GM10266 (cell line): ENCODE data around the gene PSRC1.

Experiments used
- DNase-seq: peaks from one replicate; pipeline ENCODE4 v3.0.0; 2012; ENCODE audit errors: extremely low spot score
- TF ChIP-seq, protein P1 (sequence below): IDR thresholded peaks from 2 replicates; pipeline ENCODE4 v1.5.1; 2012; ENCODE audit warnings: mild to moderate bottlenecking, low read depth; ENCODE audit not compliant: control insufficient read depth, insufficient read depth; ENCODE audit errors: missing control alignments

Gene PSRC1

DNA sequence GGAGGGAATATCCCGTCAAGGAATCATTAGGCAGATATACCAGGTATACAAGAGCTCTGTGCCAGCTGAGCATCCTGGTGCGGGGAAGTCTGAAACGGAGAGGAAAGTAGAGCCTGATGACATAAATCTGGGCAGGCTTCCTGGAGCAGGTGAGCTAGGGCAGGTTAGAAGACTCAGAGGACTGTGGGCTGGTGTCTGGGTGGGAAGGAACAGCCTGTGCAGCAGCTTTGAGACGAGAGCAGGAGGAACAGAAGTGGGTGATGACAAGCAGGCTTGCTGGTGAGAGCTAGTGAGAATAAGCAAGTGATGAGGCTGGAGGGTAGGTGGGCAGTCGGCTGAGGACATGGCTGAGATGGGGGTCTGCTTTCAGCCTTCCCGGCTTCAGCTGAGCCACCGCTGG lies 26.9 kb downstream of the PSRC1 start:
- no peak for DNase-seq

DNA sequence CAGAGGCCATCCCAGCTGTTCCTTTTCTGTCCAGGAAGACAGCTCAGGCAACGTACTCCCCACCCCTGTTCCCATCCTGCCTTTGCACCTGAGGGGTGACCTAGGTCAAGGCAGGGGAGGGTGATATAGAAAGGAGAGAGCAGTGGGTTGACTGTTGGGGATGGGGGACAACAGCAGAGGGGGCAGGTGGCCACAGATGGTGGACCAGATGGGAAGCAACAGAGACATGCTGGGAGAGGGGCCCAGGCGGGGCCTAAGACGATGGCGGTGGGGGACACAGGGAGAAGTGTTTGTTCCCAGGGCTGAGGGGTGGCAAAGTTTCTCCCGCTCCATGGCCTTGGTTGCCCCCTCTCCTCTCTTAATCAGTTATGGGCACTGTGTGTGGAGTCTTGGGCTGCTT lies 27.3 kb downstream of the PSRC1 start:
- TF ChIP-seq, protein P1, sequence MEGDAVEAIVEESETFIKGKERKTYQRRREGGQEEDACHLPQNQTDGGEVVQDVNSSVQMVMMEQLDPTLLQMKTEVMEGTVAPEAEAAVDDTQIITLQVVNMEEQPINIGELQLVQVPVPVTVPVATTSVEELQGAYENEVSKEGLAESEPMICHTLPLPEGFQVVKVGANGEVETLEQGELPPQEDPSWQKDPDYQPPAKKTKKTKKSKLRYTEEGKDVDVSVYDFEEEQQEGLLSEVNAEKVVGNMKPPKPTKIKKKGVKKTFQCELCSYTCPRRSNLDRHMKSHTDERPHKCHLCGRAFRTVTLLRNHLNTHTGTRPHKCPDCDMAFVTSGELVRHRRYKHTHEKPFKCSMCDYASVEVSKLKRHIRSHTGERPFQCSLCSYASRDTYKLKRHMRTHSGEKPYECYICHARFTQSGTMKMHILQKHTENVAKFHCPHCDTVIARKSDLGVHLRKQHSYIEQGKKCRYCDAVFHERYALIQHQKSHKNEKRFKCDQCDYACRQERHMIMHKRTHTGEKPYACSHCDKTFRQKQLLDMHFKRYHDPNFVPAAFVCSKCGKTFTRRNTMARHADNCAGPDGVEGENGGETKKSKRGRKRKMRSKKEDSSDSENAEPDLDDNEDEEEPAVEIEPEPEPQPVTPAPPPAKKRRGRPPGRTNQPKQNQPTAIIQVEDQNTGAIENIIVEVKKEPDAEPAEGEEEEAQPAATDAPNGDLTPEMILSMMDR = no peak
- DNase-seq = no peak

More for the DNA sequence above, 26.9 kb downstream of the PSRC1 start:
- TF ChIP-seq, protein P1 = no peak

DNA sequence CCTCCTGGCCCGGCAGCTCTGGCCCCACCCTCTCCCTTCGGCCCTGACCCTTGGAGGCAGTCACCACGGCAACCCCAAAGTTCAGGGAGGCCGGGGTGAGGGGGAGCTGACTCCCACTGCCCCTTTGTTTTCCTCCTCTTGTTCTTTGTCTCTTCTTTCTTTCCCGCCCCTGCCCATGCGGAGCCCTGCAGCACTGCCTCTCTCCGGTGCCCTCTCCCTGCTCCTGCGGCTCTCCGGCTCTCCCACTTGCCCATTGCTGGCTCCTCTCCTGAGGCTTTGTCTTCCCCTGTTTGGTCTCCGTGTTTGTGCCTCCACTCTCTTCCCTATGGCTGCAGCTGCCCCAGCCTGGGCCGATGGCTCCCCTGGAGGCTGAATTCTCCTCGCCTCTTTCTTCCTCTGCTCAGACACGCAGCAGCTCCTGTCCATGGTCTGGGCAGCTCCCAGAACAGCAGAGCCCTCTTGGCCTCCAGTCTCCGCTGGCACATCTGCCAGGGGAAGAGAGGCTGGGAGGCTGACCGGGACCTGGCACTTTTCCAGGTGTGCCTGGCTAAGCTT lies 27.8 kb downstream of the PSRC1 start:
- TF ChIP-seq, protein P1 = no peak
- DNase-seq = no peak

DNA sequence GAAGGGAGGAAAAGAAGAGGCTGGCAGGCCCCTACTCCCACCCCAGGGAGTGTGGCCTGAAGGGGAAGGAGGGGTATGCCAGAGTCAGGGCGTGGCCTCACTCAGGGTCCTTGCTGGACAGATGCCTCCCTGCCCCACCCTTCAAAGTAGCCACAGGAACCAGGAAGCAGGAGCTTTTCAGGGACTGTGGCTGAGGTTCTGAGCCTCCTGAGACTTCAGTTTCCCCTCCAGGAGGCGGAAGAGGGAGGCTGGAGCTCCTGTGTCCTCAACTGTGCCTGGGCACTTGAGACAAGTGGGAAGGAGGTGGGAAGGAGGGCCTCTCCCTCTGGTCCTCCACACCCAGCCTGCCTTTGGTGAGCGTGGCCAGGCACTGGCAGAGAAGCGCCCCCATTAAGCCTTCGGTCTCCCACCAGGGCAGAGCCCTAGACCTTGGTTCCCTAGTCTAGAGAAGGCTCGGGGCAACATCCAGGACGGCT lies 28.3 kb downstream of the PSRC1 start:
- no peak for DNase-seq
- TF ChIP-seq, protein P1 = no peak

DNA sequence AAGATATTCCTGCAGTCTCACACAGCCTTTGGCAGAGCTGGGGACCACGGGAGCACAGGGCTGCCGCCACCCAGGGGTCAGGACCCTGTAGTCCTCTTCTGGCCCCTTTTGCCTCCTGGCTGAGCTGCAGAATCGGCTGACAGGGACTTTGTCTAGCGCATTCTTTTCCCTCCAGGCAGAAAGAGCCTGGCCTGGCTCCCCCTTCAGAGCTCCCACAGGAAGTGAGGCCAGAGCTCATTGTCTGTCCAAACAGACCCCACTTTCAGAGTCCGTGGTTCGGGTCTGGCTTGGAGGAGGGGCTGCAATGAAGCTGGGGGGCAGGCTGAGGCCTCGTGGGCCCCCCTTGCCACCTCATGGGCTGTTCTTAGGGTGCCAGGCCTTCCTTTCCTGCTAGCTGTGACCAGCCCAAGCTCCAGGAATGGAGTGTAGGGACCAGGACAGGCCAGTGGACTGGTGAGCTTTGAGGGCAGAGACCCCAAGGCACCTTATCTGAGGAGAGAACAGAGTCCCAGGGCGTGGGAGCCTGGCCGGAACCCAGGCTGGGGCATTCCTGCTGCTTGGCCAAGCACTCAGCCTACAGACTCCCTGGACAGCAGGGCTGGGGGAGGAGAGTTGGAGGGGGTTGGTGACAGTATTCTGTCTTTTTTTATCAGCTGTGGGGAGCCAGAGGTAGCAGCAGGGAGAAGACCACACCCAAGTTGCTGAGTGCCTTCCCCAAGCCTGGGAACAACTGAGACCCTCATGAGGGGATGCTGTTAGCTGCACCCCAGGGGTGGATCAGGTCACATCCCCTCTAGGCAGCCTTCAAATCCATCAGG lies 28.9 kb downstream of the PSRC1 start:
- TF ChIP-seq, protein P1 = no peak
- DNase-seq = peak; percentile 26

DNA sequence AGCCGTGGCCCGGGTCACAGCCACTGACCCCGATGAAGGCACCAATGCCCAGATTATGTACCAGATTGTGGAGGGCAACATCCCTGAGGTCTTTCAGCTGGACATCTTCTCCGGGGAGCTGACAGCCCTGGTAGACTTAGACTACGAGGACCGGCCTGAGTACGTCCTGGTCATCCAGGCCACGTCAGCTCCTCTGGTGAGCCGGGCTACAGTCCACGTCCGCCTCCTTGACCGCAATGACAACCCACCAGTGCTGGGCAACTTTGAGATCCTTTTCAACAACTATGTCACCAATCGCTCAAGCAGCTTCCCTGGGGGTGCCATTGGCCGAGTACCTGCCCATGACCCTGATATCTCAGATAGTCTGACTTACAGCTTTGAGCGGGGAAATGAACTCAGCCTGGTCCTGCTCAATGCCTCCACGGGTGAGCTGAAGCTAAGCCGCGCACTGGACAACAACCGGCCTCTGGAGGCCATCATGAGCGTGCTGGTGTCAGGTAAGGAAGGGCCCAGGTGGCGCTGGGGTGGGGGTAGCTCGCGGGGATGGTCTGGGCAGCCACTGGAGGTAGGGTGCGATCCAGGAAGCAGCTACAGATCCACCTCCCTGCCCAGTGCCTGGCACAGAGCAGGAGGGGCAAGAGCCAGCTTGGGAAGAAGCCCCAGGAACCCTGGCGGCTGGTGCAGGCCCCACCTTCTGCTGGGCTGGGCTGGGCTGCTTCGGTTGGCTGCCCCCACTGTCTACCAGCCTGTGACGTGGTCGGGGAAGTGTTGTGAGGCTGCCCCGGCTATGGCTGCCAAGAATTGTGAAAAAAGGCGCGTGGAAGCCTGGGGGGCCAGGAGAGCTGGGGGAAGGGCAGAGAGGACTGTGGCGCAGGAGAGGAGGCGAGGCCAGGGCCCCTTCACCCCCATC lies 29.8 kb downstream of the PSRC1 start:
- TF ChIP-seq, protein P1 = no peak
- peak; percentile 20 for DNase-seq
